WTC11 (cell line): ENCODE data around the gene CCDC127. TPM values are rescaled to one million over a fixed set of nuclear protein-coding genes. Genes with fewer than 3 reads are reported as not detected.
"Not testable (repeated sequence)": the region's sequence is repeated elsewhere in the genome, so short reads cannot be mapped to it uniquely, and the experiment has no call there.

Source experiments
- ATAC-seq: fragments of 200-7000 bp; cut with Tn5 transposase; 2 replicates; pipeline ENCODE4 v1.10.0; 2021; ENCODE audit warnings: mild to moderate bottlenecking, moderate library complexity
- CTCF ChIA-PET: fragments of 300-600 bp; sonication (Branson Sonifier 250); formaldehyde crosslinking; loops from one replicate; lab custom pipeline; 2021; ENCODE audit warnings: antibody characterized with exemption; lab: Charles Lee
- POLR2A ChIA-PET: fragments of 350-600 bp; sonication (Branson Sonifier 250); formaldehyde crosslinking; loops from one replicate; lab custom pipeline; 2021; ENCODE audit warnings: antibody characterized with exemption; lab: Charles Lee
- DNase-seq: peaks from one replicate; pipeline ENCODE4 v3.0.0; 2021; ENCODE audit warnings: low spot score
- H3K27ac Mint-ChIP-seq: 2 replicates; pipeline ENCODE4 v1.8.0; 2021; ENCODE audit warnings: mixed read lengths
- H3K27me3 Mint-ChIP-seq: 2 replicates; pipeline ENCODE4 v1.8.0; 2021; ENCODE audit warnings: low read depth, mild to moderate bottlenecking, moderate library complexity, mixed read lengths
- H3K36me3 Mint-ChIP-seq: 2 replicates; pipeline ENCODE4 v1.8.0; 2021; ENCODE audit warnings: mixed read lengths
- H3K4me1 Mint-ChIP-seq: 2 replicates; pipeline ENCODE4 v1.8.0; 2022; ENCODE audit warnings: mixed read lengths
- H3K4me3 Mint-ChIP-seq: 2 replicates; pipeline ENCODE4 v1.8.0; 2021; ENCODE audit warnings: mild to moderate bottlenecking, moderate library complexity, mixed read lengths
- H3K9me3 Mint-ChIP-seq: 2 replicates; pipeline ENCODE4 v1.8.0; 2021; ENCODE audit warnings: mixed read lengths
- AFF4 ChIP-seq: sonication (generic); formaldehyde crosslinking; IDR thresholded peaks from 2 replicates; pipeline ENCODE4 v1.8.1; 2023; ENCODE audit warnings: mild to moderate bottlenecking, missing genetic modification reagents, borderline replicate concordance
- ATF1 ChIP-seq: sonication (generic); formaldehyde crosslinking; IDR thresholded peaks from 2 replicates; pipeline ENCODE4 v1.8.1; 2023; ENCODE audit warnings: mild to moderate bottlenecking, moderate library complexity, missing genetic modification reagents
- CREB1 ChIP-seq: sonication (generic); formaldehyde crosslinking; IDR thresholded peaks from 2 replicates; pipeline ENCODE4 v1.8.0; 2023; ENCODE audit warnings: mild to moderate bottlenecking, missing genetic modification reagents
- CREM ChIP-seq: sonication (generic); formaldehyde crosslinking; IDR thresholded peaks from 2 replicates; pipeline ENCODE4 v1.8.1; 2022; ENCODE audit warnings: mild to moderate bottlenecking, missing genetic modification reagents, moderate library complexity
- E2F4 ChIP-seq: sonication (generic); formaldehyde crosslinking; IDR thresholded peaks from 2 replicates; pipeline ENCODE4 v1.8.1; 2022; ENCODE audit warnings: low read depth, mild to moderate bottlenecking, moderate library complexity, missing genetic modification reagents, borderline replicate concordance
- ETV6 ChIP-seq: sonication (generic); formaldehyde crosslinking; IDR thresholded peaks from 2 replicates; pipeline ENCODE4 v1.8.1; 2022; ENCODE audit warnings: mild to moderate bottlenecking, missing genetic modification reagents
- HMGA2 ChIP-seq: fragments of 250-450 bp; sonication (Bioruptor Pico); IDR thresholded peaks from 2 replicates; pipeline ENCODE4 v1.4.0; 2021; ENCODE audit warnings: mild to moderate bottlenecking, moderate library complexity
- IRF1 ChIP-seq: sonication (generic); formaldehyde crosslinking; IDR thresholded peaks from 2 replicates; pipeline ENCODE4 v1.8.0; 2023; ENCODE audit warnings: missing genetic modification reagents
- JAZF1 ChIP-seq: fragments of 250-450 bp; sonication (Bioruptor Pico); IDR thresholded peaks from 2 replicates; pipeline ENCODE4 v1.9.0; 2021; ENCODE audit warnings: moderate library complexity, mild to moderate bottlenecking, inconsistent platforms
- MXD4 ChIP-seq: fragments of 250-450 bp; sonication (Bioruptor Pico); IDR thresholded peaks from 2 replicates; pipeline ENCODE4 v1.8.0; 2021; ENCODE audit warnings: mild to moderate bottlenecking, moderate library complexity, borderline replicate concordance
- NR3C1 ChIP-seq: sonication (generic); formaldehyde crosslinking; conservative IDR thresholded peaks from 2 replicates; pipeline ENCODE4 v1.8.1; 2023; ENCODE audit warnings: low read depth, mild to moderate bottlenecking, missing genetic modification reagents
- PRDM15 ChIP-seq: sonication (generic); formaldehyde crosslinking; IDR thresholded peaks from 2 replicates; pipeline ENCODE4 v1.8.0; 2022; ENCODE audit warnings: missing genetic modification reagents
- USF2 ChIP-seq: sonication (generic); formaldehyde crosslinking; IDR thresholded peaks from 2 replicates; pipeline ENCODE4 v1.8.1; 2023; ENCODE audit warnings: mild to moderate bottlenecking, missing genetic modification reagents, moderate library complexity
- ZNF232 ChIP-seq: sonication (generic); formaldehyde crosslinking; IDR thresholded peaks from 2 replicates; pipeline ENCODE4 v1.8.0; 2022; ENCODE audit warnings: mild to moderate bottlenecking, missing genetic modification reagents
- total RNA-seq: library from RNA; stranded (reverse); gene quantifications from 3 replicates; pipeline ENCODE4 v1.2.3, GENCODE V29; 2021

CCDC127 gene
- total RNA-seq, 1 experiment from 2014 or later, result 5.3 TPM

- TF ChIP-seq PRDM15 (CRISPR knock-in tag), result no peak
- TF ChIP-seq USF2, result no peak
- no peak for TF ChIP-seq ATF1 (CRISPR knock-in tag)
- TF ChIP-seq MXD4 (CRISPR knock-in tag), result no peak
- TF ChIP-seq AFF4 (CRISPR knock-in tag), result no peak
- TF ChIP-seq ETV6, result no peak
- no peak for TF ChIP-seq JAZF1 (CRISPR knock-in tag)
- TF ChIP-seq, all 79 proteins: peak for 0
These were observed 49.8 kb upstream of the CCDC127 start (continued) for GRCh38 chr5:267716-268115.

- ATAC-seq, H3K4me1 Mint-ChIP-seq, DNase-seq, H3K9me3 Mint-ChIP-seq, H3K27ac Mint-ChIP-seq, H3K27me3 Mint-ChIP-seq, H3K4me3 Mint-ChIP-seq, CTCF ChIA-PET, POLR2A ChIA-PET: not testable (repeated sequence)
- H3K36me3 Mint-ChIP-seq, result peaks cover 21% of the 10 kb centered on the region
These were observed 48.5 kb upstream of the CCDC127 start for GRCh38 chr5:266311-267026.

- ChIA-PET POLR2A (no interaction called here), CTCF (no interaction called here)
- TF ChIP-seq E2F4 (CRISPR knock-in tag) (no peak), AFF4 (CRISPR knock-in tag) (no peak), MXD4 (CRISPR knock-in tag) (no peak), NR3C1 (no peak), CREM (CRISPR knock-in tag) (no peak), ZNF232 (CRISPR knock-in tag) (no peak), HMGA2 (CRISPR knock-in tag) (no peak), CREB1 (CRISPR knock-in tag) (no peak), IRF1 (no peak)
- peaks cover 21% of the 10 kb centered on the region for H3K36me3 Mint-ChIP-seq
- H3K27ac Mint-ChIP-seq, result no peak overlapping the region
- H3K9me3 Mint-ChIP-seq, result peaks cover 4% of the 10 kb centered on the region
- DNase-seq (no peak), ATAC-seq (no peak)
- H3K4me3 Mint-ChIP-seq, result no peak overlapping the region
- peaks cover 3% of the 10 kb centered on the region for H3K27me3 Mint-ChIP-seq
- no peaks in the 10 kb centered on the region for H3K4me1 Mint-ChIP-seq
These were observed 46.4 kb upstream of the CCDC127 start for GRCh38 chr5:264338-264737.

- H3K4me3 Mint-ChIP-seq, H3K27ac Mint-ChIP-seq, POLR2A ChIA-PET, H3K4me1 Mint-ChIP-seq, ATAC-seq, DNase-seq, H3K27me3 Mint-ChIP-seq, H3K9me3 Mint-ChIP-seq, CTCF ChIA-PET: not testable (repeated sequence)
- peaks cover 26% of the 10 kb centered on the region for H3K36me3 Mint-ChIP-seq
These were observed 45.5 kb upstream of the CCDC127 start for GRCh38 chr5:263275-263974.
